ENCODE measurements around the gene GATAD1.
"Not testable (repeated sequence)": the region's sequence is repeated elsewhere in the genome, so short reads cannot be mapped to it uniquely, and the experiment has no call there.

The GATAD1 gene

GRCh38 chr7:92437956-92438491 is 9.3 kb upstream of the GATAD1 start:
- DNase-seq = no peak

- DNase-seq = not testable (repeated sequence)
Observed at GRCh38 chr7:92442720-92443119, 4.6 kb upstream of the GATAD1 start.

- no peak for DNase-seq
Observed at GRCh38 chr7:92446869-92447344, 375 bp upstream of the GATAD1 start.

- peak; percentile 84 for DNase-seq
Observed at GRCh38 chr7:92448205-92448747, 994 bp downstream of the GATAD1 start.

- DNase-seq = no peak
Observed at GRCh38 chr7:92451645-92452044, 4.4 kb downstream of the GATAD1 start.

GRCh38 chr7:92456236-92456635 is 9.0 kb downstream of the GATAD1 start:
- DNase-seq = no peak

- DNase-seq = no peak
Observed at GRCh38 chr7:92460109-92460508, 12.8 kb downstream of the GATAD1 start.

GRCh38 chr7:92460510-92460909 is 13.2 kb downstream of the GATAD1 start:
- no peak for DNase-seq

- DNase-seq = peak; percentile 66
Observed at GRCh38 chr7:92461027-92462003, 14.0 kb downstream of the GATAD1 start.

- DNase-seq = no peak
Observed at GRCh38 chr7:92462560-92462959, 15.3 kb downstream of the GATAD1 start.

GRCh38 chr7:92464515-92464914 is 17.2 kb downstream of the GATAD1 start:
- DNase-seq = no peak

GRCh38 chr7:92466682-92467081 is 19.4 kb downstream of the GATAD1 start:
- DNase-seq = no peak

- not testable (repeated sequence) for DNase-seq
Observed at GRCh38 chr7:92468589-92468988, 21.3 kb downstream of the GATAD1 start.

GRCh38 chr7:92473989-92474388 is 26.7 kb downstream of the GATAD1 start:
- DNase-seq = not testable (repeated sequence)

- not testable (repeated sequence) for DNase-seq
Observed at GRCh38 chr7:92475261-92475770, 28.0 kb downstream of the GATAD1 start.

- not testable (repeated sequence) for DNase-seq
Observed at GRCh38 chr7:92475851-92476590, 28.7 kb downstream of the GATAD1 start.

- not testable (repeated sequence) for DNase-seq
Observed at GRCh38 chr7:92477681-92478080, 30.4 kb downstream of the GATAD1 start, which contains the start of gene ERVW-1. Gene ERVW-1 (minus strand): TSS chr7:92477946. CDS start chr7:92470381, 7,565 bp downstream.

GRCh38 chr7:92478095-92478494 is 30.8 kb downstream of the GATAD1 start:
- no peak for DNase-seq

GRCh38 chr7:92478711-92479110 is 31.4 kb downstream of the GATAD1 start:
- DNase-seq = no peak

- not testable (repeated sequence) for DNase-seq
Observed at GRCh38 chr7:92479146-92479545, 31.9 kb downstream of the GATAD1 start.

GRCh38 chr7:92483624-92484023 is 36.3 kb downstream of the GATAD1 start:
- DNase-seq = not testable (repeated sequence)

- not testable (repeated sequence) for DNase-seq
Observed at GRCh38 chr7:92484226-92484625, 36.9 kb downstream of the GATAD1 start.
